GM18505 (cell line): ENCODE results near the gene MAD1L1.

ENCODE experiments used
- ATAC-seq: cut with Tn5 transposase; IDR thresholded peaks from one replicate; pipeline ENCODE4 v1.9.1; 2021; ENCODE audit not compliant: unreplicated experiment
- POLR2A ChIP-seq: IDR thresholded peaks from 4 replicates; pipeline ENCODE4 v1.6.1; 2011; ENCODE audit warnings: borderline replicate concordance; ENCODE audit not compliant: insufficient read depth, insufficient read length; ENCODE audit errors: extremely low read depth

Gene MAD1L1

DNA sequence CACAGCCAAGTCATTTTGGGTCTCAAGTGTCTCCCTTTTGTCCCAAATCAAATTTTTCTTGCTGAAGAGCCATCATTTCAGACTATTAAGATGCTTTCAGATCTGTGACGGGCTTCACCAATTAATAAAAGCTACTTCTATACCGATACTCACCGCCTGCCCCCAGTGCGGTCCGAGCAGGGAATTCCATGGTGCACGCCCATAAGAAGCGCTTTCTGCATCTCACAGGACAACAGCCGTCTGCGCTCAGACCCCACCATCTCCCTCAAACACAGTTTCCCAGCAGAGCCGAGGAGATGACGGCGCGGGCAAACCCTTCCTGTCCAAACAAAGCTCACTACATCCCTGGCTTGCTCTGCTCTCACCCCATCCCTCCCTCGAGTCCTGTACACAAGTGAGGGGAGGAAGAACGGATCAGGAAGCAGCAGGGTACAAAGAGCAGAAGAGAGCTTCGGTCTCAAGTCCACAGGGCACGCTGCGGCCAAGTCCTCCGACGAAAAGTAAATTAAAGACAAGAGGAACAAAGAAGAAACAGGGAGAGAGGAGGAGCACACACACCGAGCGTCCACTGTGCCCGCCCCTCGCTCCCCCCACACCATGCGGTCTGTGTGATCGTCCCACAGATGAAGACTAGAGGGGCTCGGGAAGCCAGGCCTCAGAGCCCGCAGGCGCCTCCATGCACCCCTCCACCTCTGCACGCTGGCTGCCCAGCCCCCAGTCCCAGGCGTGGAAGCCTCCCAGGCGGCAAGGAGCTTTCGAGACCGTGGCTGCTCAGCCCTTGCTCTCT is 121.9 kb downstream of the MAD1L1 start:
- TF ChIP-seq POLR2A, result no peak
- no peak for ATAC-seq

DNA sequence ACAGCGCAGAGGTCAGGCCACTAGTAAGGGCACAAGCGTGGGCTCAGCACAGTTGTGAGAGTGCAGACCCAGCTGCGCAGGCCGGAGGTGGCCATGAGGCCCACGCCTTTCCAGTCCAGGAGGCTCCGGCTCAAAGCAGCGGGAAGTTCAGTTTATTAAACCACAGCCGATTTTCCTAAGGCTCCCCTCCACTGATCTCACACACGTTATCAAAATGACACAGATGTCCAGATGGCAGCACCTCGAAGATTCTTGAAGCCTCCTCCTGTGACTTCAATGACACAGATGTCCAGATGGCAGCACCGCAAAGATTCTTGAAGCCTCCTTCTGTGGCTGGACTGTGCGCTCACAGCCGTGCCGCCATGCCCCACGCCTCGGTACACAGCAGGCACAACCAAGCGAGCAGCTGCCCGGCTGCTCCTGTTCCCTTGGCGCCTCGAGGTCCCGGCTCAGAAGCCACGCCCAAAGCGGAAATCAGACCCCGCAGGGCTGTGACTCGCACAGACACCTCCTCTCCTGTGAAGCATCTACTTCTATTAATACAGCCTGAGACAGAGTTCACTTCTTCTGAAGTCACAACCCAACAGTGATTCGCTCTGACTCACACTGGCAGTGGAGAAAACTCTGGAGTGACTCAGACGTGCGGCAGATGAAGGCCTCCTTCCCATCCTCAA is 122.7 kb downstream of the MAD1L1 start:
- TF ChIP-seq POLR2A, result no peak
- ATAC-seq, result no peak

DNA sequence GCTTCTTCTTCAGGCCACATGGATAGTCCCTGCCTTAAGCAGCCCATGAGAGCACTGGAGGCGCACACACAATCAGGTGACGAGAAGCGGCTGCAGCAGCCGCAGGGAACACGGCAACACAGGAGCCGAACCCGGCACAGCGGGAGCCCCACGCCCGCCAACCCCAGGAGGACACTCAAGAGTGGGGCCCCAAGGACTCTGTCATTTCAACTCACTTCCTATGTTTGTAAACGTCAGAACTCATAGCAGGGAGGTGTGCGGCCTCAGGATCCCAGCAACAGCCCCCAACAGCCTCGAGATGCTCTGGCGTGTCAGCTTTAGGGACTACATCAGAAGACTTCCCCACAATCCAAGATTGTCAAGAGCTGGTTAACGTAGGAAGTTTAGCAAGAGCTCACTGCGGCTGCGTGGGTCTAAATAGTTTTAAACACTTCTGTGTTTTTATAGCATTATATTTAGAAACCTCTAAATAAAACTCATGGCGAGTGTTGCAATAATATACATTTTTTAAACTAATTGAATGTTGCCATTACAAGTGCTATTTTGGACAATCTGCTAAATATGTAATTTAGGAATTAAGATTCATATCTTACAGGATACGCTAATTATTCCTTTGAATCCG is 123.4 kb downstream of the MAD1L1 start:
- ATAC-seq, result no peak
- TF ChIP-seq POLR2A, result no peak

DNA sequence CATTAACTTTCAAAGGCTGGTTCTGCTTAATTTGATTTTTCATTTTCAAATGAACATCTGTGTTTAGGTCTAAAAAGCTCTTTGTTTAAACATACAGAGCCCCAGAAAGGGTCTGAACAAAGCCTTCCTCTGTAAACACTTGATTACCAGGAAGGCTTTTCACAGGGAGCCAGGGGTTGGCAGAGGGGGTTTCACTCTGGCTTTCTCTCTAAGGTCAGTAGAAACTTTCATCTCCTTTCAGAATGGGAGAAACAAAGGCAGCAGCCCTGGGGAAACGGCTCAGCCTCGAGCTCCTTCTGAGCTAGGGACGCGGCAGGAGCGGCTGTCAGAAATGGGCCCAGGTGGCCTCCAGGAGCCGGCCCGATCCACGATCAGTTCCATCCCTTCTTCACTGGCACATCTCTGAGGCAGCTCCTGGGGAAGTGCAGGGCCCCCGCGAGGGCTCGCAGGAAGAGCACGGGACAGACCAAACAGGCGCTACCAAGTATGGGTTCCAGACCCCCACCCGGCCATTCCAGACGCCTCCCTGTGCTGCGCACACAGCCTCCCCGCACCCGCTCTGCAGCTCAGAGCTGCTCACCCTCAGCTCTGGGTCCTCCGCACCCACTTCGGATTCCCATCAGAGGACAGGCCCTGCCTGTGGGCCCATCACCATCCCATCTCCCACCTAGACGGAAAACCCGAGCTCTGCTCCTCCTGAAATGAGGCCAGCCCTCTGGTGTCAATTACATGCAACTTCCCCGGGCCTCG is 124.1 kb downstream of the MAD1L1 start:
- TF ChIP-seq POLR2A, result no peak
- ATAC-seq, result no peak

DNA sequence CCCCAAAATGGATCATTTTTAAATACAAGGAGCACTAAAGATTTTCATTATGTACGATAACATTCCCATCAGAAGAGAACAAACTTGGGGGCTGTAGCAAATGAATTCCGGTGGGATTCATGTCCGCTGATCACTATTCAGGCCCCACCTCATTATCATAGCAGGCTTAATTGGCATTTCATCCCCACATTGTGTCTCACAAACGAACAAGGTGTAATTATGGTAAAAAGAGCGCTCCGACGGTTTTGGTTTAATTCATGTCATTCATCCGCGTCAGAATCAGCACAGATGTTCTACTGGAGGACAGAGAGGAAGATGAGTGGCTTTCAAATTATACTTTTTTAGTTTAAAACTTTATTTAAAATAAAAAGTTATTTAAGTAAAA is 124.7 kb downstream of the MAD1L1 start:
- no peak for ATAC-seq

DNA sequence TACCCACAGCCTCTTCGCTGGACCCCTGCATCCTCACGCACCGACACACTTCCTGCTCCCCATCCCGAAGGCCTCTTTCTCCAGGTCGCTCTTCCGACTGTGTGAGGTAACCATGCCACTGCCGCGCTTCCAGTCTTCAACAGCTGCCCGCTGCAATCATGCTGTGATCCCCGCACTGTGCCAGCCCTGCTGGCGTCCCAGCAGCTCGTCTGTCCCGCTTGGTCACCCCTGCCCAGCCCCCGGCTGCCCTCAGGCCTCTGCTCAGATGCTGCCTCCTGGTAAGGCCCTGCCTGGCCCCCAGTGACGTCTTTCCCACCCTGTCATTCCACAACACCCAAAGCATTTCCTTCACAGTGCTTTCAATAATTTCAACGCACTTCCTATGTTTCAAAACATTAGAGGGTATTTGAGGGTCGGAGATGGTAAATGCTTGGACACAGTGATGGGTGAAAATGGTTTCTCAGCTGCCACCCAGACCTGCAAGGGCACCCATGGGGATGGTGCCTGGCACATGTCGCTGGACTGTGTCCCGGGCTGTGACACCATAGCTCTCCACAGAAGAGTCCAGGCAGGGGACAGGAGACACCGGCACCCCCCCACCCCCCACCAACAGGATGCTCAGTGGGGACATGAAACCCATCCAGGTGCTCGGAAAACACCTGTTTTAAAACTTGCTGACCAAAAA is 125.2 kb downstream of the MAD1L1 start:
- ATAC-seq, result no peak
- TF ChIP-seq POLR2A, result no peak

More for the DNA sequence above, 124.7 kb downstream of the MAD1L1 start:
- TF ChIP-seq POLR2A, result no peak

DNA sequence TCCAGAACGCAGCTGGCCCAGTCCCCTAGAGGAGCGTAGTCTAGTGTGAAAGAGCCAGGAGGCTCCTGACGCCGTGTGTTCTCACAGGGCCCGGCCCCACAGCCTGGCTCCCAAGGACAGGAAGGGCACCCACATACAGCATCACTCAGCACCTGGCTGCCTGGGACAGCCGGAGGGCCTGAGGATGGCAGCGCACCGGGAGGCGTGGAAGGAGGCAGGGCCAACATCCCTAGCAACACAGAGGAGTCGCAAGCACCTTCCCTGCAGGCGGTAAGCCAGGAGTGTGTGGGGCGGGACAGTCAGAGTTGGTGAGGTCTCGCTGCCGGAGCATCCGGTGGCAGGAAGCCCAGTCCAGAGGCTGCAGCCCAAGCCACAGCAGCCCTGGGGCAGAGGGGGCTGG is 125.8 kb downstream of the MAD1L1 start:
- TF ChIP-seq POLR2A, result no peak
- no peak for ATAC-seq

DNA sequence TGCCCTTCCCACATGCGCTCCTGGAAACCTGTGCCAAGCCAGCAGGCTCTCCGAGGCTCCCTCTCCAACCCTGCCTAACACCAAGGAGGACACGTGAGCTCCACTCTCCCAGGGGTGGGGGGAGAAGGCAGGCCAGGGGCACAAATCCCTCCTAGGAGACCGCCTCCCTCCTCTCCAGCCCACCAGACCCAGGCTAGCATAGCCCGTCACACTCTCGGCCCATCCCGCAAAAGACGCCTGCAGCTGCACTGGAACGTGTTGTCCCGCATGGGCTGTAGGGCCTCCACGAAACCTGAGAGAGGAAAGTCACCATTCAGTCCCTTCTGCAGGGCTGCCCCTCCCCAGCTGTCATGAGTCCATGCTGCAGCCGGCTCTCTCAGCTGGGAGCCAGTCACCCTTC is 126.3 kb downstream of the MAD1L1 start:
- no peak for ATAC-seq
- no peak for TF ChIP-seq POLR2A

DNA sequence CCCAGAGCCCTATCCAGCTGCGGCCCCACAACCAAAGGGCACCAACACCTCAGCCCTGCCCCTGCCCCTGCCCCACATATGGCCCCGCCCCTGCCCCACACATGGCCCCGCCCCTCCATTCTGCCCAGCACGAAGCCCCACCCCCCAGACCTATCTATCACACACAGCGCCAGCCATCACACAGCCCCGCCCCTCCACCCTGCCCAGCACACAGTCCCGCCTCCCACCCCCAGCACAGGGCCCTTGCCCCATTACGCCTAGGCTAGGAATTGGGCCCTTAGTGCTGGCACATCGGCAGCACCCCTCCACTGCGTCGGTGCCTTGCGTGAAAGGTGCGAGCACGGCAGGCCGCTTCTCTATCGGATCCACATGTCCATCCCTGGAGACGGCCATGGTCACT is 126.8 kb downstream of the MAD1L1 start:
- no peak for TF ChIP-seq POLR2A

DNA sequence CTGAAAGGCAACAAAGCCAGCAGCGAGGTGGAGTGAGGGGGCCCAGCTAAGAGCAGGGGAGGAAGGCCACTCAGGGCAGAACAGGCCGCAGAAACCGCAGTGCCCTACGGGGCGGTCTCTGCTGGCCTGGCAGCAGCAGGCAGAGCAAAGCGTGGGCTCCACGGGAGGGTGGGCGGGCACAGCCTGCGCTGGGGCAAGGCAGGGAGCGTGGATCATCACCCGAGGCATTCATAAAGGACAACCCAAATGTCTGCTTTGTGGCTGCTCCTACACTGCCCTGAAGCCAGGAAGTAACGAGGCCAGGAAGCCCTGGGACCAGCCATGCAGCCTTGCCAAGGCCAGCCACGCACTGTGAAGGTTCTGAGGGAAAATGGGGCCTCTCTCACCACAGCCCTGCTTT is 127.5 kb downstream of the MAD1L1 start:
- no peak for ATAC-seq
- no peak for TF ChIP-seq POLR2A

More for the DNA sequence above, 126.8 kb downstream of the MAD1L1 start:
- ATAC-seq, result no peak

DNA sequence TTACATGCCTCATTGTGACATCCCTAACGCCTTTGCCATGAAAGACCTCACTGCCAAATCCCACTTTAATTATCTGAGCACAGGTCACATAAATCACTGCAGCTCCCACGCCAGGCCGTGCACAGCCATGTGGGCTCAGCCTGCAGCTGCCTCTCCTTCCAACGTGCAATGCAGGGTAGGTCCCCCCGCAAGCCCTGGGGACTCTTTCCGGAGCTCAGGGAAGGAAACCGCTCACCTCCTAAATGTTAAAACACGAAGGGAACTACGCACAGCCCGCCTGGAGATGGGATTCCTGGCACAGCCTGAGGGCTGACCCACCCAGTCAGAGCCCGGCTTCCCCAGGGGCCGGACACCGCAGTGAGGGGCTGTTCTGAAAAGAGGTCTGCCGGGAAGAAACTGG is 128.0 kb downstream of the MAD1L1 start:
- ATAC-seq, result no peak
- TF ChIP-seq POLR2A, result no peak

DNA sequence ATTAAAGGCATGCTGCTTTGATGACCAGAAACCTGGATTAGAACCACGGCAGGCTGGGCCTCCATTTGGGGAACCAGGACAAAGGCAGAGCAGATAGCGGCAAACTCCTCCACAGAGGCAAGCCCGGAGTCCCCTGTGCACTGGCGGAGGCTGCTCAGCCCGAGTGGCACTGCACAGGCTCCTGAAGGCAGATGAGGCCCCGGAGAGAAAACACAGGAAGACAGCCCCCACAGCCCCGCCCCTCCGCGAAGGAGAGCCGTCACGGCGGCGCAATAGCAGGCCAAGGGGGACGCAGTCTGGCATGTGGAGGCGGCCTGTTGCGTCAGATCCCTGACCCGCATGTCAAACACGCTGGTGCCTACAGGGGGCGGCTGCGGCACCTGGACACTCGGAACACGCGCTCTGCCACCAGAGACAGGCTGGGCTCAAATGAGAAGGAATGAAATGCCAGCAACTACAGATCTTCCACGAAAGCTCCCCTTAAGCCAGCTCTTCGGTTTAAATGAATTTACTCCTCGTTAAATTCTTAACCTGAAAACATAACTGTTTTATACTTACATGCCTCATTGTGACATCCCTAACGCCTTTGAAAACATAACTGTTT is 128.5 kb downstream of the MAD1L1 start:
- ATAC-seq, result no peak
- no peak for TF ChIP-seq POLR2A
